ENCODE results near the gene CHMP4A. TPM values are rescaled to one million over a fixed set of nuclear protein-coding genes. Genes with fewer than 3 reads are reported as not detected.

CHMP4A gene
- total RNA-seq, 1 donor from 2014 or later = 32.4 TPM

DNA sequence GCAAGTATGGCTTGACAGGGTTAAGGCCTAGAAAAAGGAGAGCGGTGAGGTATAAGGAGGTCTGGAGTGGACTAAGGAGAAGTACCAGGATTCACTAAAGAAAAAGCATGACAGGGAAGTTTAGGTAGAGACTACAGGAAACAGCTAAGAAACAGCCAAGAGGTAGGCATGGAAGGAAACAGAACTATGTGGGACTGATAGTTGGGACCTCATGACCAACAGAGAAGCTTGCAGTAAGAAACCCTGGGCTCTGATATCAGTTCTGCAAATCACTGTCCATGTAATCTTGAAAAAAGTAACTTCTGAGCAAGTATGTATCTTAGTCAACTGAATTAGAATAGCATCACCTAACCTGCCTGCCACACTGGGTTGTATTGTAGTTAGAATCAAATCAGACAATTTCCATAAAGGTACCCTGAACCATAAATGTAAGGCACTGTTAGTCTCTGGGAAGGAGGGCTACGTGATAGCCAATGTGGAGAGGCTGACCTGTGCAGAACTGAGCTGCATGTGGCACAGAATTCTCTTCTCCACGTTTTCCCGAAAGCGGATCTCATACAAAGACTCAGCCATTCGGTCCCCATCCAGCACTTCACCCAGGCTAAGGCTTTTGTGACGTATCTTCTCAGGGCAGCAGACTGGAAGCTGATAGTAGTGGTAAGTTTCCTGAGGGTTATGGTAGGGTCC is 19.0 kb downstream of the CHMP4A start:
- Mint-ChIP-seq H3K27me3 (ENCODE audit: unreplicated experiment) (peaks cover 11% of the 10 kb centered on the region), H3K36me3 (ENCODE audit: unreplicated experiment) (no peaks in the 10 kb centered on the region), H3K27ac (ENCODE audit: unreplicated experiment) (peak overlapping the region; percentile 28), H3K4me1 (ENCODE audit: low read depth, unreplicated experiment) (peaks cover 6% of the 10 kb centered on the region), H3K9me3 (ENCODE audit: unreplicated experiment) (peaks cover 8% of the 10 kb centered on the region), H3K4me3 (ENCODE audit: unreplicated experiment) (peak overlapping the region; percentile 89)
- TF ChIP-seq, protein P1, sequence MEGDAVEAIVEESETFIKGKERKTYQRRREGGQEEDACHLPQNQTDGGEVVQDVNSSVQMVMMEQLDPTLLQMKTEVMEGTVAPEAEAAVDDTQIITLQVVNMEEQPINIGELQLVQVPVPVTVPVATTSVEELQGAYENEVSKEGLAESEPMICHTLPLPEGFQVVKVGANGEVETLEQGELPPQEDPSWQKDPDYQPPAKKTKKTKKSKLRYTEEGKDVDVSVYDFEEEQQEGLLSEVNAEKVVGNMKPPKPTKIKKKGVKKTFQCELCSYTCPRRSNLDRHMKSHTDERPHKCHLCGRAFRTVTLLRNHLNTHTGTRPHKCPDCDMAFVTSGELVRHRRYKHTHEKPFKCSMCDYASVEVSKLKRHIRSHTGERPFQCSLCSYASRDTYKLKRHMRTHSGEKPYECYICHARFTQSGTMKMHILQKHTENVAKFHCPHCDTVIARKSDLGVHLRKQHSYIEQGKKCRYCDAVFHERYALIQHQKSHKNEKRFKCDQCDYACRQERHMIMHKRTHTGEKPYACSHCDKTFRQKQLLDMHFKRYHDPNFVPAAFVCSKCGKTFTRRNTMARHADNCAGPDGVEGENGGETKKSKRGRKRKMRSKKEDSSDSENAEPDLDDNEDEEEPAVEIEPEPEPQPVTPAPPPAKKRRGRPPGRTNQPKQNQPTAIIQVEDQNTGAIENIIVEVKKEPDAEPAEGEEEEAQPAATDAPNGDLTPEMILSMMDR (IDR thresholded peaks at IDR 0.05; ENCODE audit: partially characterized antibody, unreplicated experiment) = no peak
- DNase-seq = no peak

DNA sequence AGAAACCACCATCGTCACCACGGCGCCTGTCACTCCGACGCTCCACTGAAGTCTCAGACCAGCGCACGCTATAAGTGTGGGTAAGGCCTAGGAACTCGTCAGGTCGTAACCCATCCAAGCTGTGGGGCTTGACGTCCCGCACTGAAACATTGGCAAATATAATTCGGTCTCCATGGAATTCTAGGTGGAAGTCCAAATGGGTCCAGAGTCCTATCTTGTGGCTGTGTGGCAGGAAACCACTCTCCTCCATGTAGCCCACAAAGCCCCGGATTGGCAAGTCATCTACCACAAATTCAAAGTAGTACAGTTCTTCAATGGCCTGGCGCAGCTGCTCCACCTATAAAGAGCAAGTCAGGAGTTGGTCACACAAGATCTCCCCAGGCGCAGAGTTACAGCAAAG is 20.4 kb downstream of the CHMP4A start:
- H3K4me1 Mint-ChIP-seq (ENCODE audit: low read depth, unreplicated experiment) = peaks cover 6% of the 10 kb centered on the region
- peaks cover 11% of the 10 kb centered on the region for H3K27me3 Mint-ChIP-seq (ENCODE audit: unreplicated experiment)
- H3K9me3 Mint-ChIP-seq (ENCODE audit: unreplicated experiment) = peaks cover 8% of the 10 kb centered on the region
- TF ChIP-seq, protein P1 (IDR thresholded peaks at IDR 0.05; ENCODE audit: partially characterized antibody, unreplicated experiment) = no peak
- no peak overlapping the region for H3K27ac Mint-ChIP-seq (ENCODE audit: unreplicated experiment)
- DNase-seq = no peak
- H3K36me3 Mint-ChIP-seq (ENCODE audit: unreplicated experiment) = no peaks in the 10 kb centered on the region
- no peak overlapping the region for H3K4me3 Mint-ChIP-seq (ENCODE audit: unreplicated experiment)

- no peak overlapping the region for H3K27ac Mint-ChIP-seq (ENCODE audit: unreplicated experiment)
- no peak for DNase-seq
- peaks cover 2% of the 10 kb centered on the region for H3K4me1 Mint-ChIP-seq (ENCODE audit: low read depth, unreplicated experiment)
- peaks cover 6% of the 10 kb centered on the region for H3K27me3 Mint-ChIP-seq (ENCODE audit: unreplicated experiment)
- H3K36me3 Mint-ChIP-seq (ENCODE audit: unreplicated experiment) = no peaks in the 10 kb centered on the region
- H3K9me3 Mint-ChIP-seq (ENCODE audit: unreplicated experiment) = peaks cover 5% of the 10 kb centered on the region
- no peak overlapping the region for H3K4me3 Mint-ChIP-seq (ENCODE audit: unreplicated experiment)
- TF ChIP-seq, protein P1 (IDR thresholded peaks at IDR 0.05; ENCODE audit: partially characterized antibody, unreplicated experiment) = no peak
Measured at GRCh38 chr14:24190416-24190815, 22.9 kb downstream of the CHMP4A start.

DNA sequence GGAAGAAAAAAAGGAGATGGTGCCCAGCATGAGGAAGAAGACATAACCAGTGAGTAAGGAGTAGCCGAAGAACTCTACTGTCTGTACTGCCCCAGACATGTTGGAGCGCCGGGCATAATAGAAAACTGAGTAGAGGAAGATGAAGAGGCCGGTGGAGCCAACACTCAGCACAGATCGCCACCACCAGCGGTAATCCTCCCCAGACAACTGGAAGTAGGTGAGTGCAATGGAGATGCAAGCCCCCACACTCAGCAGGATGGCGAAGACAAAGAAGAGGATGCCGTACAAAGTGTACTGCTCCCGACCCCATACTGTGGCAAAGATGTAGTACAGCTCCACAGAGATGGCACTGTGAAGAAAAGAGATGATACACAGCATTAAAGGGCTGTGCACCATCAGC is 23.8 kb downstream of the CHMP4A start:
- peaks cover 5% of the 10 kb centered on the region for H3K9me3 Mint-ChIP-seq (ENCODE audit: unreplicated experiment)
- TF ChIP-seq, protein P1 (IDR thresholded peaks at IDR 0.05; ENCODE audit: partially characterized antibody, unreplicated experiment) = no peak
- no peak overlapping the region for H3K4me3 Mint-ChIP-seq (ENCODE audit: unreplicated experiment)
- peak overlapping the region; percentile 17 for H3K27ac Mint-ChIP-seq (ENCODE audit: unreplicated experiment)
- H3K4me1 Mint-ChIP-seq (ENCODE audit: low read depth, unreplicated experiment) = no peaks in the 10 kb centered on the region
- no peaks in the 10 kb centered on the region for H3K36me3 Mint-ChIP-seq (ENCODE audit: unreplicated experiment)
- H3K27me3 Mint-ChIP-seq (ENCODE audit: unreplicated experiment) = peaks cover 7% of the 10 kb centered on the region
- no peak for DNase-seq

DNA sequence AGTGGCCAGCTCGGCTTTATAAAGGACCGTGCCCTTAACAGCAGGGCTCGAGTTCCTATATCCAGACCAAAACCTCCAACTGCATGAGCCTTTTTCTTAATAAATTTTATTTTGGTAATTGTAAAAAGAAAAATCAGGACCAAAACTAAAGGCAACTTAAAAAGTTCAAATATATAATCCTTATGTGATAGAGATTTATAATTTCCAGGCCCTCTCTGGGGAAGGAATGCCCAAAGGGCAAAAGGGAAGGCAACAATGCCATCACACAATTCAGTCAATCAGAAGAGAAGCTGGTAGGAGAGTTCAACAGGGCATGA is 24.3 kb downstream of the CHMP4A start:
- peaks cover 5% of the 10 kb centered on the region for H3K27me3 Mint-ChIP-seq (ENCODE audit: unreplicated experiment)
- no peaks in the 10 kb centered on the region for H3K36me3 Mint-ChIP-seq (ENCODE audit: unreplicated experiment)
- no peak for DNase-seq
- no peaks in the 10 kb centered on the region for H3K4me1 Mint-ChIP-seq (ENCODE audit: low read depth, unreplicated experiment)
- no peak overlapping the region for H3K27ac Mint-ChIP-seq (ENCODE audit: unreplicated experiment)
- TF ChIP-seq, protein P1 (IDR thresholded peaks at IDR 0.05; ENCODE audit: partially characterized antibody, unreplicated experiment) = no peak
- H3K9me3 Mint-ChIP-seq (ENCODE audit: unreplicated experiment) = peaks cover 5% of the 10 kb centered on the region
- peak overlapping the region; percentile 85 for H3K4me3 Mint-ChIP-seq (ENCODE audit: unreplicated experiment)

Measured in glutamatergic neuron (in vitro differentiated cells).